ENCODE measurements around the gene STXBP1. TPM values are rescaled to one million over a fixed set of nuclear protein-coding genes. Genes with fewer than 3 reads are reported as not detected.
A peak's percentile ranks its signal among the peaks of the same experiment; 100 is the strongest.

STXBP1 gene
- total RNA-seq, 1 donor from 2014 or later, result 23.4 TPM

- TF ChIP-seq CTCF (IDR thresholded peaks at IDR 0.05; ENCODE audit: unreplicated experiment), result no peak
- Mint-ChIP-seq H3K9me3 (ENCODE audit: low read depth) (no peaks in the 10 kb centered on the region), H3K27me3 (peaks cover 4% of the 10 kb centered on the region), H3K36me3 (ENCODE audit: insufficient read depth) (no peaks in the 10 kb centered on the region), H3K4me3 (ENCODE audit: low read depth) (peak overlapping the region; percentile 94), H3K4me1 (ENCODE audit: low read depth) (peaks cover 9% of the 10 kb centered on the region), H3K27ac (peak overlapping the region; percentile 92)
- no peak for DNase-seq (ENCODE audit: low spot score, unreplicated experiment)
Measured at GRCh38 chr9:127714951-127715469, 102.9 kb downstream of the STXBP1 start.

- peak; percentile 94 for DNase-seq (ENCODE audit: low spot score, unreplicated experiment)
- peak within 1 kb of the TSS; percentile 94 for H3K4me3 Mint-ChIP-seq (ENCODE audit: low read depth)
- peaks cover 9% of the 10 kb centered on the region for H3K4me1 Mint-ChIP-seq (ENCODE audit: low read depth)
- TF ChIP-seq CTCF (IDR thresholded peaks at IDR 0.05; ENCODE audit: unreplicated experiment), result no peak
- H3K27ac Mint-ChIP-seq, result peak within 1 kb of the TSS; percentile 92
- no peaks in the 10 kb centered on the region for H3K36me3 Mint-ChIP-seq (ENCODE audit: insufficient read depth)
- H3K9me3 Mint-ChIP-seq (ENCODE audit: low read depth), result no peaks in the 10 kb centered on the region
- peaks cover 4% of the 10 kb centered on the region for H3K27me3 Mint-ChIP-seq
Measured at GRCh38 chr9:127715470-127716337, 103.6 kb downstream of the STXBP1 start, which contains the start of the genes PTRH1 and TTC16. Gene PTRH1, minus strand, starts transcription at chr9:127715663. Its CDS starts 24 bp downstream, at chr9:127715639. Gene TTC16, plus strand, starts transcription at chr9:127716079. Its CDS starts 67 bp downstream, at chr9:127716146.

DNA sequence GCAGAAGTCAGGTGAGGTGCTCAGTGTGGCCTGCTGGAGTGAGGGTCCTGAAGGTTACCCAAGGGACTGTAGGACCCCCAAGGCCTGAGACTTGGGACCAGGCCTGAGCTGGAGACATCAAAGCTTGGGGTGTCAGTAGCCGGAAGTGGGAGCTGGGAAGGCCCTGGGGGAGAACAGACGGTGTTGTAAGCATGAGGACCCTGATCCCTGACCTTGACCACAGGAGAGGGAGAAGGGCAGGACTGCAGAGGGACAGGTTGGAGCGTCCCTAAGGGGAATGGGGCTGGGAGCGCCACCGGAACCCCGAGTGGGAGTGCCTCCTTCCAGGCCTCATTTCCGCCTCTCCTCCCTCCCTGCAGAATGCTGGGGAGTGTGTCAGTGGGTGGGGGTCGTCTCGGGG, 104.3 kb downstream of the STXBP1 start:
- peaks cover 4% of the 10 kb centered on the region for H3K27me3 Mint-ChIP-seq
- DNase-seq (ENCODE audit: low spot score, unreplicated experiment), result no peak
- peaks cover 9% of the 10 kb centered on the region for H3K4me1 Mint-ChIP-seq (ENCODE audit: low read depth)
- H3K9me3 Mint-ChIP-seq (ENCODE audit: low read depth), result no peaks in the 10 kb centered on the region
- H3K4me3 Mint-ChIP-seq (ENCODE audit: low read depth), result peak overlapping the region; percentile 94
- no peak overlapping the region for H3K27ac Mint-ChIP-seq
- no peak for TF ChIP-seq CTCF (IDR thresholded peaks at IDR 0.05; ENCODE audit: unreplicated experiment)
- H3K36me3 Mint-ChIP-seq (ENCODE audit: insufficient read depth), result no peaks in the 10 kb centered on the region

DNA sequence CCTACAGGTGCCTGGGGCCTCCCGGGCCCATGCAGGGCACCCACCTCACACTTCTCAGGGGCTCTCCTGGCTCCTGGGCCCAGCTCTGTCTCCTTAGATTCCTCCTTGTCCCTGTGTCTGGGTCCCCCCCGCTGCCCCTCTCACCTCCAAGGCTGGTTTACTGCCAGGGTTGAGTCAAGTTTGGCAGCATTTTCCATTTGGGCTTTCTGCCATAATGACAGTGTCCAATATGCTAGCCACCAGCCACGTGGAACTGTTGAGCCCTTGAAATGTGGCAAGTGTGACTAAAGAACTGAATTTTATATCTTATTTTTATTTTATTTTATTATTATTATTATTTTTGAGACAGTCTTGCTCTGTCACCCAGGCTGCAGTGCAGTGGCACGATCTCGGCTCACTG, 105.7 kb downstream of the STXBP1 start:
- peaks cover 4% of the 10 kb centered on the region for H3K27me3 Mint-ChIP-seq
- DNase-seq (ENCODE audit: low spot score, unreplicated experiment), result no peak
- no peaks in the 10 kb centered on the region for H3K36me3 Mint-ChIP-seq (ENCODE audit: insufficient read depth)
- no peak for TF ChIP-seq CTCF (IDR thresholded peaks at IDR 0.05; ENCODE audit: unreplicated experiment)
- H3K9me3 Mint-ChIP-seq (ENCODE audit: low read depth), result no peaks in the 10 kb centered on the region
- no peak overlapping the region for H3K27ac Mint-ChIP-seq
- peaks cover 9% of the 10 kb centered on the region for H3K4me1 Mint-ChIP-seq (ENCODE audit: low read depth)
- no peak overlapping the region for H3K4me3 Mint-ChIP-seq (ENCODE audit: low read depth)

GRCh38 chr9:127720031-127720864, 108.2 kb downstream of the STXBP1 start:
- Mint-ChIP-seq H3K4me1 (ENCODE audit: low read depth) (peaks cover 7% of the 10 kb centered on the region), H3K27me3 (peaks cover 4% of the 10 kb centered on the region), H3K9me3 (ENCODE audit: low read depth) (no peaks in the 10 kb centered on the region), H3K4me3 (ENCODE audit: low read depth) (no peak overlapping the region), H3K27ac (no peak overlapping the region), H3K36me3 (ENCODE audit: insufficient read depth) (no peaks in the 10 kb centered on the region)
- no peak for TF ChIP-seq CTCF (IDR thresholded peaks at IDR 0.05; ENCODE audit: unreplicated experiment)
- DNase-seq (ENCODE audit: low spot score, unreplicated experiment), result no peak

All from progenitor cell of endocrine pancreas (in vitro differentiated cells).